ENCODE data around the gene CAMKV. TPM values are rescaled to one million over a fixed set of nuclear protein-coding genes. Genes with fewer than 3 reads are reported as not detected.

Gene CAMKV
- total RNA-seq, 1 donor from 2014 or later, result 0.51 TPM

GRCh38 chr3:49895791-49896190 lies 26.1 kb upstream of the CAMKV start:
- no peak for DNase-seq

GRCh38 chr3:49889296-49889695 lies 19.6 kb upstream of the CAMKV start:
- DNase-seq, result no peak

- DNase-seq, result no peak
These were observed 17.2 kb upstream of the CAMKV start for GRCh38 chr3:49886922-49887265.

GRCh38 chr3:49883998-49884397 lies 14.3 kb upstream of the CAMKV start:
- DNase-seq, result no peak

- DNase-seq, result peak; percentile 56
These were observed 12.5 kb upstream of the CAMKV start for GRCh38 chr3:49882166-49882565.

- DNase-seq, result peak; percentile 20
These were observed 11.0 kb upstream of the CAMKV start for GRCh38 chr3:49880581-49881315.

GRCh38 chr3:49879721-49880120 lies 10.0 kb upstream of the CAMKV start:
- DNase-seq, result no peak

- no peak for DNase-seq
These were observed 9.0 kb upstream of the CAMKV start for GRCh38 chr3:49878686-49879085.

GRCh38 chr3:49877716-49878115 lies 8.0 kb upstream of the CAMKV start:
- DNase-seq, result no peak

GRCh38 chr3:49876567-49876966 lies 6.9 kb upstream of the CAMKV start:
- no peak for DNase-seq

GRCh38 chr3:49873623-49874022 lies 3.9 kb upstream of the CAMKV start:
- DNase-seq, result no peak

GRCh38 chr3:49872801-49873281 lies 3.1 kb upstream of the CAMKV start:
- peak; percentile 12 for DNase-seq

GRCh38 chr3:49871531-49872153 lies 1.9 kb upstream of the CAMKV start:
- no peak for DNase-seq

GRCh38 chr3:49868862-49869466 lies 742 bp downstream of the CAMKV start:
- no peak for DNase-seq

GRCh38 chr3:49867871-49868321 lies 1.8 kb downstream of the CAMKV start:
- DNase-seq, result peak; percentile 58

- DNase-seq, result no peak
These were observed 2.3 kb downstream of the CAMKV start for GRCh38 chr3:49867400-49867799.

- no peak for DNase-seq
These were observed 4.4 kb downstream of the CAMKV start for GRCh38 chr3:49865198-49865784.

- DNase-seq, result no peak
These were observed 5.2 kb downstream of the CAMKV start for GRCh38 chr3:49864505-49864904.

- no peak for DNase-seq
These were observed 10.0 kb downstream of the CAMKV start for GRCh38 chr3:49859576-49860305.

GRCh38 chr3:49856181-49857005 lies 13.3 kb downstream of the CAMKV start, which contains the start of gene TRAIP:
TRAIP (minus strand) TSS chr3:49856564; CDS start chr3:49856453, 111 bp downstream.
- DNase-seq, result peak; percentile 98

- DNase-seq, result no peak
These were observed 14.0 kb downstream of the CAMKV start for GRCh38 chr3:49855662-49856061.
